ENCODE data around the gene COL12A1. TPM values are rescaled to one million over a fixed set of nuclear protein-coding genes. Genes with fewer than 3 reads are reported as not detected.

Gene COL12A1
- total RNA-seq, 1 donor from 2014 or later: 17.5 TPM

GRCh38 chr6:75167851-75168250 is 38.0 kb downstream of the COL12A1 start:
- H3K4me3 ChIP-seq (ENCODE audit: low read depth, low read length): no peak overlapping the region
- no peak for DNase-seq (ENCODE audit: low read depth)
- TF ChIP-seq, protein P1, sequence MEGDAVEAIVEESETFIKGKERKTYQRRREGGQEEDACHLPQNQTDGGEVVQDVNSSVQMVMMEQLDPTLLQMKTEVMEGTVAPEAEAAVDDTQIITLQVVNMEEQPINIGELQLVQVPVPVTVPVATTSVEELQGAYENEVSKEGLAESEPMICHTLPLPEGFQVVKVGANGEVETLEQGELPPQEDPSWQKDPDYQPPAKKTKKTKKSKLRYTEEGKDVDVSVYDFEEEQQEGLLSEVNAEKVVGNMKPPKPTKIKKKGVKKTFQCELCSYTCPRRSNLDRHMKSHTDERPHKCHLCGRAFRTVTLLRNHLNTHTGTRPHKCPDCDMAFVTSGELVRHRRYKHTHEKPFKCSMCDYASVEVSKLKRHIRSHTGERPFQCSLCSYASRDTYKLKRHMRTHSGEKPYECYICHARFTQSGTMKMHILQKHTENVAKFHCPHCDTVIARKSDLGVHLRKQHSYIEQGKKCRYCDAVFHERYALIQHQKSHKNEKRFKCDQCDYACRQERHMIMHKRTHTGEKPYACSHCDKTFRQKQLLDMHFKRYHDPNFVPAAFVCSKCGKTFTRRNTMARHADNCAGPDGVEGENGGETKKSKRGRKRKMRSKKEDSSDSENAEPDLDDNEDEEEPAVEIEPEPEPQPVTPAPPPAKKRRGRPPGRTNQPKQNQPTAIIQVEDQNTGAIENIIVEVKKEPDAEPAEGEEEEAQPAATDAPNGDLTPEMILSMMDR (conservative IDR thresholded peaks at IDR 0.05; ENCODE audit: low read depth, low read length): no peak

- H3K4me3 ChIP-seq (ENCODE audit: low read depth, low read length): no peak overlapping the region
- TF ChIP-seq, protein P1 (conservative IDR thresholded peaks at IDR 0.05; ENCODE audit: low read depth, low read length): no peak
- no peak for DNase-seq (ENCODE audit: low read depth)
These were observed 38.5 kb downstream of the COL12A1 start for GRCh38 chr6:75167325-75167724.

GRCh38 chr6:75166773-75167172 is 39.1 kb downstream of the COL12A1 start:
- no peak for DNase-seq (ENCODE audit: low read depth)
- TF ChIP-seq, protein P1 (conservative IDR thresholded peaks at IDR 0.05; ENCODE audit: low read depth, low read length): no peak
- no peak overlapping the region for H3K4me3 ChIP-seq (ENCODE audit: low read depth, low read length)

DNA sequence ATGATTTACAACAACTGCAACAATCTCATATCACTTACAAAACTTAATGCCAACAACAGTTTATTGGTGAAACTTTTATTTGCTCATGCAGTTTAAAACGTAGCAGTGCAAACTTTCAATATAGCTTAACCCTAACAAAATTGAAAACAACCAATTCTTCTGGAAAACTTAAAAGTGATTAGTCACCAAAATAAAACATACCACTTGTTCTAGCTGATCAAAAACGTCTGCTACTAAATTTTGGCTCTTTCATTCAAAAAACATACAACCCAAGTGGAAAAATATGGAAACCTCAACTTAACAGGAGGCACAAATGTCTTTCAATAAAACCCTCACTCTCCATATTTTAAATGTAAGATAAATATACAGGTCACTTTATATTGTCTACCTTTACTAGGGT is 39.6 kb downstream of the COL12A1 start:
- no peak overlapping the region for H3K4me3 ChIP-seq (ENCODE audit: low read depth, low read length)
- DNase-seq (ENCODE audit: low read depth): no peak
- TF ChIP-seq, protein P1 (conservative IDR thresholded peaks at IDR 0.05; ENCODE audit: low read depth, low read length): no peak

GRCh38 chr6:75158176-75158575 is 47.7 kb downstream of the COL12A1 start:
- no peak overlapping the region for H3K4me3 ChIP-seq (ENCODE audit: low read depth, low read length)
- TF ChIP-seq, protein P1 (conservative IDR thresholded peaks at IDR 0.05; ENCODE audit: low read depth, low read length): no peak
- no peak for DNase-seq (ENCODE audit: low read depth)

GRCh38 chr6:75157336-75157735 is 48.5 kb downstream of the COL12A1 start:
- no peak for DNase-seq (ENCODE audit: low read depth)
- TF ChIP-seq, protein P1 (conservative IDR thresholded peaks at IDR 0.05; ENCODE audit: low read depth, low read length): no peak

DNA sequence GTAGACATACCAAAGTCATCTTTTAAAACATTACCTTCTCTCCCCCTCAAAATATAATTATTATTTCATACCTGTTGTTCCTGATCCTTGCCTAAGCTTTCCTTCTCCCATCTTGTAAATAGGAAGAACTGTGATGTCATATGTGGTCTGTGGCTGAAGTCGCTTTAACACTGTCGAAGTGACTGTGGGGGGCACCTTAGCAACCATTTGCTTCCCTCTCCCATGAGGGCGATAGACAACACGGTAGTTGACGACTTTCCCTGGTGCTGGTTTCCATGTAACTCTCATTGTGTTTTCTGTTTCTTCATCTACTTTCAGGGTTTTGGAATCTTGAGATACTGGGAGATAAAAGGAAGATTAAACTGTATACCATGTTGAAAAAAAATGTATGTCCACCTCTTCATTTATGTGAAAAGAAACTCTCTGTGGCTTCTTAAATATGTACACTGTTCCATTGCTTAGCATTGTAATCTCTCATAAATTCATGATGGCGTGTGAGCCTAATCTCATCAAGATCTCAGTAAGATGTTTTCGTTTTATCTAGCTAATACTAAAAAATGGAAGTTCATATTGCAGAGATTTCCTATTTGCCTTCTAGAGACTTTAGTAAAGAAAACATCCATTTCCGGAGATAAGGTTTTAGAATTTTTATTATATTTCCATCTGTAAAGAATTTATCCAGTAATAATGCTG is 49.5 kb downstream of the COL12A1 start:
- TF ChIP-seq, protein P1 (conservative IDR thresholded peaks at IDR 0.05; ENCODE audit: low read depth, low read length): no peak
- DNase-seq (ENCODE audit: low read depth): no peak
- no peak overlapping the region for H3K4me3 ChIP-seq (ENCODE audit: low read depth, low read length)

More at GRCh38 chr6:75157336-75157735, 48.5 kb downstream of the COL12A1 start:
- no peak overlapping the region for H3K4me3 ChIP-seq (ENCODE audit: low read depth, low read length)
